ENCODE data around the gene IQCN. TPM values are rescaled to one million over a fixed set of nuclear protein-coding genes. Genes with fewer than 3 reads are reported as not detected.

The IQCN gene
- total RNA-seq, 2 experiments from 2014 or later, result 0.38 to 1.1 TPM

DNA sequence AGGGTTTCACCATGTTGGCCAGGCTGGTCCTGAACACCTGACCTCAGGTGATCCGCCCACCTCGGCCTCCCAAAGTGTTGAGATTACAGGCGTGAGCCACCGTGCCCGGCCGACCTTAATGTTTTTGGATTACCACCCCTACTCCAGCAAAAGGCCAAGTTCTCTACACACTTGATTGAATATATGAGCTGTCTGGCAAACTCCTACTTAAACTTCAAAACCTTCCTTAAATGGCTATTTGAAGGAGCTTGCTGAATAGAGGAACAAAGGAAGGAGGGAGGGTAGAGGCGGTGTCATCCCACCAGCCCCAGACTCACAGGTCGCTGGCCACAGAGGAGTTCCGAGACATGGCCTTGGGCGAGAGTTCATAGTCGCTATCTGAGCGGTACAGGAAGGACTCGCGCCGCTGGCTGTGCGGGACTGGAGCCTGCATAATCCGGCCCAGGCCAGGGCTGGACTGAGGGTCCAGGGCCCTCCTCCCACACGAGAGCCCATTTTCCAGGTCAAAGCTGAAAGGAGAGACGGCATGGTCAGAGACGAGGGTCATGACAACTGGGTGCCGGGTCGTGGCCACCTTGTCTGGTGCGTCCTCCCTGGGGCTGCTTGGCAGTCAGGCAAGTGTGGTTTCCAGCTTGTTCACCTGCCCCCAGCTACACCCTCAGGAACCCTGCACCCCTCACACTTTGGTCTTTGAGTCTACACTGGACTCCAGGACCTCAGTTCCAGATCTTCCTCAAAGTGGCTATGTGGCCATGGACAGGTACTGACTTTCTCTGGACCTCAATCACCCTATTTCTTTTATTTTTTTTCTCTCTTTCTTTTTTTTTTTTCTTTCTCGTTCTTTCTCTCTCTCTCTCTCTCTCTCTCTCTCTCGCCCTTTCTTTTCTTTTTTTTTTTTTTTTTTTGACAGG lies 52.2 kb downstream of the IQCN start:
- ChIA-PET CTCF (ENCODE audit: unreplicated experiment) (interaction anchor here (0.6 kb wide), 1 partner anchor 14 kb away, joined by 6 read pairs; no protein-coding TSS in a partner anchor), POLR2A (no interaction called here)
- Histone ChIP-seq H3K4me1 (ENCODE audit: insufficient read depth, low read length, poor library complexity, severe bottlenecking) (peaks cover 28% of the 10 kb centered on the region), H3K9me2 (ENCODE audit: insufficient read depth, low read length) (no peaks in the 10 kb centered on the region), H4K20me1 (ENCODE audit: insufficient read depth, low read length) (no peaks in the 10 kb centered on the region), H3K9me3 (ENCODE audit: low read length) (no peaks in the 10 kb centered on the region), H3K4me2 (ENCODE audit: low read length) (no peak overlapping the region), H3K36me3 (ENCODE audit: insufficient read depth, low read length) (no peaks in the 10 kb centered on the region), H3K79me2 (ENCODE audit: insufficient read depth, low read depth, low read length) (no peaks in the 10 kb centered on the region), H3K27ac (ENCODE audit: low read depth, low read length, poor library complexity, severe bottlenecking) (no peak overlapping the region), H3K4me3 (ENCODE audit: low read depth, low read length, poor library complexity, severe bottlenecking) (no peak overlapping the region), H2AFZ (ENCODE audit: low read length) (no peak overlapping the region)
- no TSS peak for BruUV-seq (replicated peaks)
- intact Hi-C loops (cut with micrococcal nuclease; ENCODE audit: unreplicated experiment), result no loop called here
- no peak for DNase-seq (ENCODE audit: low spot score)
- TF ChIP-seq CTCF (conservative IDR thresholded peaks at IDR 0.05; ENCODE audit: low read length) (no peak), EZH2phosphoT487 (IDR thresholded peaks at IDR 0.05; ENCODE audit: borderline replicate concordance, low read depth, low read length) (no peak)

- Histone ChIP-seq H3K4me1 (ENCODE audit: insufficient read depth, low read length, poor library complexity, severe bottlenecking) (peaks cover 18% of the 10 kb centered on the region), H2AFZ (ENCODE audit: low read length) (no peak overlapping the region), H3K9me3 (ENCODE audit: low read length) (no peaks in the 10 kb centered on the region), H3K4me3 (ENCODE audit: low read depth, low read length, poor library complexity, severe bottlenecking) (no peak overlapping the region), H4K20me1 (ENCODE audit: insufficient read depth, low read length) (no peaks in the 10 kb centered on the region), H3K4me2 (ENCODE audit: low read length) (no peak overlapping the region), H3K36me3 (ENCODE audit: insufficient read depth, low read length) (no peaks in the 10 kb centered on the region), H3K27ac (ENCODE audit: low read depth, low read length, poor library complexity, severe bottlenecking) (no peak overlapping the region), H3K9me2 (ENCODE audit: insufficient read depth, low read length) (no peaks in the 10 kb centered on the region), H3K79me2 (ENCODE audit: insufficient read depth, low read depth, low read length) (no peaks in the 10 kb centered on the region)
- intact Hi-C loops (cut with micrococcal nuclease; ENCODE audit: unreplicated experiment), result no loop called here
- CTCF ChIA-PET (ENCODE audit: unreplicated experiment), result no interaction called here
- no TSS peak for BruUV-seq (replicated peaks)
- no peak for TF ChIP-seq CTCF (conservative IDR thresholded peaks at IDR 0.05; ENCODE audit: low read length)
- no peak for TF ChIP-seq EZH2phosphoT487 (IDR thresholded peaks at IDR 0.05; ENCODE audit: borderline replicate concordance, low read depth, low read length)
- POLR2A ChIA-PET, result interaction anchor here (0.6 kb wide), 1 partner anchor 131 kb away, joined by 3 read pairs; no protein-coding TSS in a partner anchor
- DNase-seq (ENCODE audit: low spot score), result no peak
Observed at GRCh38 chr19:18220632-18221275, 53.5 kb downstream of the IQCN start.
